ENCODE results near the gene STARD13.

Gene STARD13

GRCh38 chr13:33205224-33205623 is 80.3 kb downstream of the STARD13 start:
- H3K27ac ChIP-seq (ENCODE audit: low read length) = peak overlapping the region; percentile 94
- H3K4me3 ChIP-seq (ENCODE audit: low read depth in 1 of 2, low read length in 2 of 2) = peak overlapping the region; percentile 52 to 67
- H3K36me3 ChIP-seq (ENCODE audit: control insufficient read depth in 1 of 2, insufficient read depth in 2 of 2, low read length in 2 of 2) = no peaks in the 10 kb centered on the region
- no peaks in the 10 kb centered on the region for H3K9me3 ChIP-seq (ENCODE audit: control insufficient read depth in 1 of 2, low read length in 2 of 2)
- no peaks in the 10 kb centered on the region for H3K27me3 ChIP-seq (ENCODE audit: low read depth, low read length)
- peaks cover 26 to 42% of the 10 kb centered on the region in 2 donors for H3K4me1 ChIP-seq (ENCODE audit: control insufficient read depth in 1 of 2, insufficient read depth in 2 of 2, low read length in 2 of 2)

DNA sequence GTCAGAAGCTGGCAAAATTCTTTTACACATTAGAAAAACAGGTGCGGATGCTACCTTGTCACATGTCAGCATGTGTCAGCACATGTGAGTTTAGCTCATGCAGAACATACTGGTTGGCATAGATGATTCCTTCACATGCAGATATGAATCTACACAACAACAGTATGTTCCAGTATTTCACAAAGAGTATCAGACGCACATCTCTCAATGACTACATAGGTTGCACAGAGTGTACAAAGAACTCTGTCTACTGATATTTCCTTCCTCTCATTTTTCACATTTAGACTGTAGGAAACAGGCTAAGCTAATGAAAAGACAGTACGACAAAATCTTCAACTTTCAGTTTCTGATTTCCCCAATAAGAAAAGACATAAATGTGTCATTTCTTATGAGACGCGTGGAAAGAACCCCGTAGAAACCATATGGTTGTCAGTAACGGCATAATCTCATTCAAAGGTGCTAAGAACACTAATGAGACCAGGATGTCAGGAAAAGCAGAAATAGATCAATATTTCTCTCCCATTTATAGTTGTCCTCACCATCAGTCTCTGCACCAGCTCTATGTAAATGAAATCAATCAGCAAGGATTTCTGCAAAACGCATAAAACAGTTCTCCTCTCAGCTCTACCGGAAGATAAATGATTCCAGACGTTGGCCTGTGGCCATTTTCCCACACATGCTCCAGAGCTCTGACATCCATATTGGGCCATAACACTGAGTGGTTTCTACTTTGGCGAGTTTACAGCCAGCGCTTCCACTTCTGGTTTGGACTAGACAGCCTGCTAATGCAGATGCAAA is 81.2 kb downstream of the STARD13 start:
- Histone ChIP-seq H3K4me3 (ENCODE audit: low read depth in 1 of 2, low read length in 2 of 2) (peak overlapping the region; percentile 52 to 67), H3K36me3 (ENCODE audit: control insufficient read depth in 1 of 2, insufficient read depth in 2 of 2, low read length in 2 of 2) (no peaks in the 10 kb centered on the region), H3K9me3 (ENCODE audit: control insufficient read depth in 1 of 2, low read length in 2 of 2) (no peaks in the 10 kb centered on the region), H3K4me1 (ENCODE audit: control insufficient read depth in 1 of 2, insufficient read depth in 2 of 2, low read length in 2 of 2) (peaks cover 28 to 46% of the 10 kb centered on the region in 2 donors), H3K27ac (ENCODE audit: low read length) (peak overlapping the region; percentile 94), H3K27me3 (ENCODE audit: low read depth, low read length) (no peaks in the 10 kb centered on the region)

- H3K4me3 ChIP-seq (ENCODE audit: low read depth in 1 of 2, low read length in 2 of 2) = peak overlapping the region in 1 of 2 donors; percentile 52
- H3K27me3 ChIP-seq (ENCODE audit: low read depth, low read length) = no peaks in the 10 kb centered on the region
- H3K36me3 ChIP-seq (ENCODE audit: control insufficient read depth in 1 of 2, insufficient read depth in 2 of 2, low read length in 2 of 2) = no peaks in the 10 kb centered on the region
- no peaks in the 10 kb centered on the region for H3K9me3 ChIP-seq (ENCODE audit: control insufficient read depth in 1 of 2, low read length in 2 of 2)
- H3K27ac ChIP-seq (ENCODE audit: low read length) = no peak overlapping the region
- H3K4me1 ChIP-seq (ENCODE audit: control insufficient read depth in 1 of 2, insufficient read depth in 2 of 2, low read length in 2 of 2) = peaks cover 22 to 46% of the 10 kb centered on the region in 2 donors
Measured at GRCh38 chr13:33202644-33203169, 82.8 kb downstream of the STARD13 start.

DNA sequence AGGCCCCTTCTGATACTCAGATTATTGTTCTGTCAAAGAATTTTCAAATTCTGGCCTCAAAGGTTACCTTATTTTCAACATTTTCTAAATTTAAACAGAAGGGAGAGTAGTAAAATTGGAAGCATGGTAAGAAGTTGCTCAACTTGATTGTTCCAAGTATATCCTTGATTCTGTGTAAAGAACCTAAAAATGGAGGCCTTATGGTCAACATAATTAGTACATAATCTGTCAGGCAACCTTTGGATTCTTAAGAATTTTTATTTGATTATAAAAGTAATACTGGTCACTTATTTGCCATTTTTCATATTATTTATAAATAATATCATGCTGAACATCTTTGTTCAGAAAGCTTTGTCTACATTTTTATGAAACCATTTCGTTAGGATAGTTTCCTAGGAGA is 83.9 kb downstream of the STARD13 start:
- H3K4me1 ChIP-seq (ENCODE audit: control insufficient read depth in 1 of 2, insufficient read depth in 2 of 2, low read length in 2 of 2) = peaks cover 14 to 39% of the 10 kb centered on the region in 2 donors
- no peaks in the 10 kb centered on the region for H3K27me3 ChIP-seq (ENCODE audit: low read depth, low read length)
- H3K4me3 ChIP-seq (ENCODE audit: low read depth in 1 of 2, low read length in 2 of 2) = no peak overlapping the region
- no peaks in the 10 kb centered on the region for H3K36me3 ChIP-seq (ENCODE audit: control insufficient read depth in 1 of 2, insufficient read depth in 2 of 2, low read length in 2 of 2)
- H3K27ac ChIP-seq (ENCODE audit: low read length) = no peak overlapping the region
- H3K9me3 ChIP-seq (ENCODE audit: control insufficient read depth in 1 of 2, low read length in 2 of 2) = no peaks in the 10 kb centered on the region

- Histone ChIP-seq H3K36me3 (ENCODE audit: control insufficient read depth in 1 of 2, insufficient read depth in 2 of 2, low read length in 2 of 2) (peaks cover 0 to 5% of the 10 kb centered on the region in 2 donors), H3K9me3 (ENCODE audit: control insufficient read depth in 1 of 2, low read length in 2 of 2) (no peaks in the 10 kb centered on the region), H3K4me3 (ENCODE audit: low read depth in 1 of 2, low read length in 2 of 2) (no peak overlapping the region), H3K27ac (ENCODE audit: low read length) (no peak overlapping the region), H3K27me3 (ENCODE audit: low read depth, low read length) (no peaks in the 10 kb centered on the region), H3K4me1 (ENCODE audit: control insufficient read depth in 1 of 2, insufficient read depth in 2 of 2, low read length in 2 of 2) (peaks cover 18 to 34% of the 10 kb centered on the region in 2 donors)
Measured at GRCh38 chr13:33199289-33199850, 86.2 kb downstream of the STARD13 start.

- peaks cover 18 to 39% of the 10 kb centered on the region in 2 donors for H3K4me1 ChIP-seq (ENCODE audit: control insufficient read depth in 1 of 2, insufficient read depth in 2 of 2, low read length in 2 of 2)
Measured at GRCh38 chr13:33197541-33197971, 88.0 kb downstream of the STARD13 start.

DNA sequence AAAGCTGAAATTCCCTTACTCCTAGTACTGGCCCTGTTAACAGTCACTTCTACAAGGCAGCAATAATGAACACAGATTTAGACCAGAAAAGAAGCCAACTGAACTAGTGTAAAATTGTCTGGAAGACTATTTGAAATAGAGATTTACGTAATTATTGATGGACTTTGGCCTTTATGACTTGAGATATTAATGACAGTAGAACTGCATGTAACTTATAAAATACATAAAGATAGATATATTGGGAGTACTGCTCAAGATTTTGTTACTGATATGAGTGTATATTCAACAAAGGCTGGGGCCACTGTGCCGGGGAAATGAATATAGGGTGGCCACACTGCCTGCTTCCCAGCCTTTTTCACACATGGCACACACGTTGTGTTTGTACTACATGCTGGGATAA is 88.8 kb downstream of the STARD13 start:
- Histone ChIP-seq H3K9me3 (ENCODE audit: control insufficient read depth in 1 of 2, low read length in 2 of 2) (no peaks in the 10 kb centered on the region), H3K27me3 (ENCODE audit: low read depth, low read length) (no peaks in the 10 kb centered on the region), H3K36me3 (ENCODE audit: control insufficient read depth in 1 of 2, insufficient read depth in 2 of 2, low read length in 2 of 2) (peaks cover 0 to 5% of the 10 kb centered on the region in 2 donors), H3K27ac (ENCODE audit: low read length) (peak overlapping the region; percentile 46), H3K4me1 (ENCODE audit: control insufficient read depth in 1 of 2, insufficient read depth in 2 of 2, low read length in 2 of 2) (peaks cover 15 to 39% of the 10 kb centered on the region in 2 donors), H3K4me3 (ENCODE audit: low read depth in 1 of 2, low read length in 2 of 2) (no peak overlapping the region)

More at GRCh38 chr13:33197541-33197971, 88.0 kb downstream of the STARD13 start:
- no peaks in the 10 kb centered on the region for H3K27me3 ChIP-seq (ENCODE audit: low read depth, low read length)
- H3K9me3 ChIP-seq (ENCODE audit: control insufficient read depth in 1 of 2, low read length in 2 of 2) = no peaks in the 10 kb centered on the region
- no peak overlapping the region for H3K4me3 ChIP-seq (ENCODE audit: low read depth in 1 of 2, low read length in 2 of 2)
- H3K27ac ChIP-seq (ENCODE audit: low read length) = peak overlapping the region; percentile 46
- peaks cover 0 to 5% of the 10 kb centered on the region in 2 donors for H3K36me3 ChIP-seq (ENCODE audit: control insufficient read depth in 1 of 2, insufficient read depth in 2 of 2, low read length in 2 of 2)

- peaks cover 15 to 46% of the 10 kb centered on the region in 2 donors for H3K4me1 ChIP-seq (ENCODE audit: control insufficient read depth in 1 of 2, insufficient read depth in 2 of 2, low read length in 2 of 2)
- peak overlapping the region in 1 of 2 donors; percentile 22 for H3K4me3 ChIP-seq (ENCODE audit: low read depth in 1 of 2, low read length in 2 of 2)
- peak overlapping the region; percentile 70 for H3K27ac ChIP-seq (ENCODE audit: low read length)
Measured at GRCh38 chr13:33195693-33196464, 89.7 kb downstream of the STARD13 start.

GRCh38 chr13:33194820-33195692 is 90.5 kb downstream of the STARD13 start:
- Histone ChIP-seq H3K4me3 (ENCODE audit: low read depth in 1 of 2, low read length in 2 of 2) (peak overlapping the region in 1 of 2 donors; percentile 22), H3K36me3 (ENCODE audit: control insufficient read depth in 1 of 2, insufficient read depth in 2 of 2, low read length in 2 of 2) (peaks cover 0 to 5% of the 10 kb centered on the region in 2 donors), H3K9me3 (ENCODE audit: control insufficient read depth in 1 of 2, low read length in 2 of 2) (no peaks in the 10 kb centered on the region), H3K27ac (ENCODE audit: low read length) (peak overlapping the region; percentile 70), H3K27me3 (ENCODE audit: low read depth, low read length) (no peaks in the 10 kb centered on the region), H3K4me1 (ENCODE audit: control insufficient read depth in 1 of 2, insufficient read depth in 2 of 2, low read length in 2 of 2) (peaks cover 12 to 43% of the 10 kb centered on the region in 2 donors)

More at GRCh38 chr13:33195693-33196464, 89.7 kb downstream of the STARD13 start:
- peaks cover 0 to 5% of the 10 kb centered on the region in 2 donors for H3K36me3 ChIP-seq (ENCODE audit: control insufficient read depth in 1 of 2, insufficient read depth in 2 of 2, low read length in 2 of 2)
- no peaks in the 10 kb centered on the region for H3K9me3 ChIP-seq (ENCODE audit: control insufficient read depth in 1 of 2, low read length in 2 of 2)
- H3K27me3 ChIP-seq (ENCODE audit: low read depth, low read length) = no peaks in the 10 kb centered on the region

DNA sequence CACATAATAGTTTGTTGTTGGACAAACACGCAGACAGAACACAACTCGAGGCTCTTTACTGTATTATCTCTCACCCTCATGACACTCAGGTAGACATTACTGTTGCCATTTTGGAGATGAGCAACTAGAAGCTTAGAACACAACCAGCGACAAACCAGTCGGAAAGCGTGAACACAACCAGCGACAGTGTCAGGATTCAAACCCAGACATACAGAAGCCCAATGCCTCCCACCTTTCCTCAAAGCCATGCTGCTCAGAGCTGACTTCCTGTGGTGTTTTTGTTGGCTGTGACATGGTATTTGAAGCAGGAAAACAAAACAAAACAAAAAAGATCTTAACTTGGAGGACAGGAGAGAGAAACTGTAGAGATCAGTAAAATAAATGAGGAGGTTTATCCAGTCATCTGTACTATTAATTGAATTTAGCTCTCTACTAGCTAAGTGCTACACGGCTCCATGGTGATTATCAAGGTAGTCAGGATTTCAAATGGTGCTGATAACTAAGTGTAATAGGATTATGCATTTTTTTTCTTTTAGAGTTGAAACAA is 92.1 kb downstream of the STARD13 start:
- Histone ChIP-seq H3K27ac (ENCODE audit: low read length) (peak overlapping the region; percentile 5), H3K4me3 (ENCODE audit: low read depth in 1 of 2, low read length in 2 of 2) (no peak overlapping the region), H3K36me3 (ENCODE audit: control insufficient read depth in 1 of 2, insufficient read depth in 2 of 2, low read length in 2 of 2) (peaks cover 0 to 5% of the 10 kb centered on the region in 2 donors), H3K4me1 (ENCODE audit: control insufficient read depth in 1 of 2, insufficient read depth in 2 of 2, low read length in 2 of 2) (peaks cover 12 to 43% of the 10 kb centered on the region in 2 donors), H3K9me3 (ENCODE audit: control insufficient read depth in 1 of 2, low read length in 2 of 2) (no peaks in the 10 kb centered on the region), H3K27me3 (ENCODE audit: low read depth, low read length) (no peaks in the 10 kb centered on the region)

Measured in muscle layer of duodenum (tissue), 2 donors.